GM12891 (cell line): ENCODE results near the gene MROH2A.

Source experiments
- POLR2A ChIP-seq: IDR thresholded peaks from 2 replicates; pipeline ENCODE4 v1.6.1; 2011; ENCODE audit warnings: low read depth, low read length, control low read depth
- POLR2AphosphoS5 ChIP-seq: IDR thresholded peaks from 2 replicates; pipeline ENCODE4 v1.6.1; 2011; ENCODE audit warnings: low read depth, low read length, control low read depth
- SPI1 ChIP-seq: IDR thresholded peaks from 2 replicates; pipeline ENCODE4 v1.6.1; 2011; ENCODE audit warnings: low read depth, low read length, control low read depth
- TAF1 ChIP-seq: IDR thresholded peaks from 2 replicates; pipeline ENCODE4 v1.6.1; 2011; ENCODE audit warnings: low read depth, low read length, control low read depth

DNA sequence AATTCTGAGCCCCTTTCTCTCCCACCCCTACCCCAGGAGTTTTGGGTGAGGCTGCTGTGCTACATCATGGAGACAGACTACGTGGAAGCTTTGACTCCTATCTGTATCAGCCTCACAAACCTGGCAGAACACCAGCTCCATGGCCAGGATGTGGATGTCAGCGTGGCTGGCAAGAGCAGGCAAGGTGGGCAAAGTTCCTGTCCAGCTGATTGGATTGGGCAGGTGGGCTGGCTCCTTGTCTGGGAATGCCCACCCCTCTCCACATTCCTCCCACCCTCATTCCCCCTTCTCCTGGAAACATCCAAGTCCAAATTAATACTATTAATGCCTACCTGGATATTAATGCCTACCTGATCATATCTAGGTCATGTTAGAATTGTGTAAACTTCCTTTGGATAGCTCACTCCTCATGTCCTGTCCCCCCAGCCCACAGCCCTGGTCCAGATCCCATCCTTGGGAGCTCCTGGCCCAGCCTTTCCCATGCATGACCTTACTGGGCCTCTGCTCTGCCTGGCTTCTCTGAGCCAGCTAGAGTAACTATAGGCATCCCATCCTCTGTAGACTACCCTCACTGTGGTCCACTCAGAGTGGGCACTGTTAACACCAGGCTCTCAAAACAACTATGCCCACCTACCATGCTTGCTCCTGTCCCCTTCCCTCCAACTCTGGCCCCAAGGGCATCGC, 24.1 kb downstream of the MROH2A start:
- TF ChIP-seq POLR2AphosphoS5 (no peak), POLR2A (no peak), SPI1 (no peak), TAF1 (no peak)
